Panc1 (cell line): ENCODE results near the gene NFKB1. TPM values are rescaled to one million over a fixed set of nuclear protein-coding genes. Genes with fewer than 3 reads are reported as not detected.

ENCODE experiments used
- ATAC-seq: fragments of 200-7000 bp; cut with Tn5 transposase; 2 replicates; pipeline ENCODE4 v1.9.1; 2020; ENCODE audit warnings: mild to moderate bottlenecking, moderate library complexity
- BruUV-seq: library from RNA; stranded (reverse); fragments of 400-500 nt; replicated peaks from 2 replicates; lab custom pipeline; 2021; lab: Mats Ljungman, UMichigan
- CTCF ChIA-PET: fragments of 300-600 bp; sonication (Branson Sonifier 250); formaldehyde crosslinking; loops from one replicate; lab custom pipeline; 2022; ENCODE audit warnings: antibody characterized with exemption; lab: Charles Lee
- POLR2A ChIA-PET: fragments of 300-600 bp; sonication (Branson Sonifier 250); formaldehyde crosslinking; loops from one replicate; lab custom pipeline; 2022; ENCODE audit warnings: antibody characterized with exemption; lab: Charles Lee
- DNase-seq: peaks from one replicate; pipeline ENCODE4 v3.0.0-alpha.2; 2010; ENCODE audit warnings: low read depth, low spot score
- H3K27ac ChIP-seq: 2 replicates; pipeline ENCODE4 v1.5.1; 2011; ENCODE audit warnings: mild to moderate bottlenecking, low read length, inconsistent platforms
- H3K27me3 ChIP-seq: fragments of 200-500 bp; sonication (Bioruptor generic); 2 replicates; pipeline ENCODE4 v1.6.0; 2014; ENCODE audit warnings: low read length, inconsistent platforms; ENCODE audit not compliant: control insufficient read depth, insufficient read depth
- H3K36me3 ChIP-seq: fragments of 200-500 bp; sonication (Bioruptor generic); 2 replicates; pipeline ENCODE4 v1.5.1; 2014; ENCODE audit warnings: inconsistent platforms, mild to moderate bottlenecking, low read length, moderate library complexity; ENCODE audit not compliant: control insufficient read depth, insufficient read depth
- H3K4me1 ChIP-seq: 2 replicates; pipeline ENCODE4 v1.5.1; 2011; ENCODE audit warnings: inconsistent platforms, mild to moderate bottlenecking, low read length, moderate library complexity; ENCODE audit not compliant: control insufficient read depth, insufficient read depth
- H3K4me3 ChIP-seq, 2 experiments: 2 replicates each; pipeline ENCODE4 v1.5.1; 2011 to 2012; ENCODE audit warnings: low read depth in 2 of 2, low read length in 2 of 2, mild to moderate bottlenecking in 2 of 2, inconsistent platforms in 1 of 2, moderate library complexity in 1 of 2
- H3K9me3 ChIP-seq: fragments of 200-500 bp; sonication (Bioruptor generic); 2 replicates; pipeline ENCODE4 v1.5.1; 2014; ENCODE audit warnings: low read depth, mild to moderate bottlenecking, inconsistent platforms, low read length, moderate library complexity; ENCODE audit not compliant: control insufficient read depth, insufficient read depth
- POLR2AphosphoS5 ChIP-seq: IDR thresholded peaks from 2 replicates; pipeline ENCODE4 v1.6.1; 2012; ENCODE audit warnings: mild to moderate bottlenecking, low read depth, low read length, moderate library complexity
- SIN3A ChIP-seq: IDR thresholded peaks from 2 replicates; pipeline ENCODE4 v1.6.1; 2012; ENCODE audit warnings: low read depth, mild to moderate bottlenecking, low read length, moderate library complexity, borderline replicate concordance; ENCODE audit not compliant: insufficient read depth
- TCF7L2 ChIP-seq: IDR thresholded peaks from 2 replicates; pipeline ENCODE4 v1.6.1; 2011; ENCODE audit warnings: mild to moderate bottlenecking, low read depth, low read length, inconsistent platforms
- in situ Hi-C: cut with HindIII; loops from 2 replicates; pipeline ENCODE4 v1.10.0; 2016; ENCODE audit warnings: low sequenced_read_pairs, low pct_unique_long_range_greater_than_20kb
- intact Hi-C: fragments of 100-400 bp; cut with micrococcal nuclease; formaldehyde crosslinking; loops from one replicate; pipeline ENCODE4 v1.10.0; 2022; ENCODE audit not compliant: unreplicated experiment
- total RNA-seq: library from RNA; stranded (reverse); gene quantifications from one replicate; pipeline ENCODE4 v1.2.1, GENCODE V29; 2021; ENCODE audit not compliant: unreplicated experiment
- TF ChIP-seq, protein P1 (sequence below), 2 experiments: IDR thresholded peaks; 2 replicates each; pipeline ENCODE4 v1.6.1; 2011 to 2012; ENCODE audit warnings: low read depth in 2 of 2, control low read depth in 1 of 2, low read length in 1 of 2, mild to moderate bottlenecking in 1 of 2, moderate library complexity in 1 of 2; ENCODE audit not compliant: insufficient read depth in 1 of 2
- TF ChIP-seq, protein P2 (sequence below): fragments of 450-650 bp; IDR thresholded peaks from 2 replicates; pipeline ENCODE4 v1.5.1; 2017; ENCODE audit warnings: mild to moderate bottlenecking

Gene NFKB1
- total RNA-seq, 1 experiment from 2014 or later = 29.0 TPM

DNA sequence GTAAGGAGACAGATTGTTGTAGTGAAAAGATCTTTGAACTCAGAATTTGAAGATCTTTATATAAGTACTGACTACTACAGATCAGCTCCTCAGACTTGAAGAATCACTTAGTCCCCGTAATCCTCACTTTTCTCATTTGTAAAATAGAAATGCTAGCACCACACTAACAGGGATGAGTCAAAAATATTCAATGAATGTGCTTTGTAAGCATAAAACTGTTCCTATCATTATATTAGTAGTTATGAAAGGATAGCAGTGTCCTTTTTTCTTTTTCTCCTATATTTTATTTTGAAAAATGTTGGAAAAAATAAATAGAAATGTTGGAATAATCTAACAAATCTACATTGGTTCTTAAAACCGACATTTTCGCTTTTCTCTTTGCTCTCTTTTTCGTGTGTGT, 25.4 kb downstream of the NFKB1 start:
- no peak for TF ChIP-seq POLR2AphosphoS5
- TF ChIP-seq TCF7L2 = no peak
- TF ChIP-seq SIN3A = no peak
- TF ChIP-seq, protein P1, sequence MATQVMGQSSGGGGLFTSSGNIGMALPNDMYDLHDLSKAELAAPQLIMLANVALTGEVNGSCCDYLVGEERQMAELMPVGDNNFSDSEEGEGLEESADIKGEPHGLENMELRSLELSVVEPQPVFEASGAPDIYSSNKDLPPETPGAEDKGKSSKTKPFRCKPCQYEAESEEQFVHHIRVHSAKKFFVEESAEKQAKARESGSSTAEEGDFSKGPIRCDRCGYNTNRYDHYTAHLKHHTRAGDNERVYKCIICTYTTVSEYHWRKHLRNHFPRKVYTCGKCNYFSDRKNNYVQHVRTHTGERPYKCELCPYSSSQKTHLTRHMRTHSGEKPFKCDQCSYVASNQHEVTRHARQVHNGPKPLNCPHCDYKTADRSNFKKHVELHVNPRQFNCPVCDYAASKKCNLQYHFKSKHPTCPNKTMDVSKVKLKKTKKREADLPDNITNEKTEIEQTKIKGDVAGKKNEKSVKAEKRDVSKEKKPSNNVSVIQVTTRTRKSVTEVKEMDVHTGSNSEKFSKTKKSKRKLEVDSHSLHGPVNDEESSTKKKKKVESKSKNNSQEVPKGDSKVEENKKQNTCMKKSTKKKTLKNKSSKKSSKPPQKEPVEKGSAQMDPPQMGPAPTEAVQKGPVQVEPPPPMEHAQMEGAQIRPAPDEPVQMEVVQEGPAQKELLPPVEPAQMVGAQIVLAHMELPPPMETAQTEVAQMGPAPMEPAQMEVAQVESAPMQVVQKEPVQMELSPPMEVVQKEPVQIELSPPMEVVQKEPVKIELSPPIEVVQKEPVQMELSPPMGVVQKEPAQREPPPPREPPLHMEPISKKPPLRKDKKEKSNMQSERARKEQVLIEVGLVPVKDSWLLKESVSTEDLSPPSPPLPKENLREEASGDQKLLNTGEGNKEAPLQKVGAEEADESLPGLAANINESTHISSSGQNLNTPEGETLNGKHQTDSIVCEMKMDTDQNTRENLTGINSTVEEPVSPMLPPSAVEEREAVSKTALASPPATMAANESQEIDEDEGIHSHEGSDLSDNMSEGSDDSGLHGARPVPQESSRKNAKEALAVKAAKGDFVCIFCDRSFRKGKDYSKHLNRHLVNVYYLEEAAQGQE (IDR thresholded peaks at IDR 0.05; ENCODE audit: insufficient read depth in 1 of 2, low read depth in 2 of 2, low read length in 1 of 2) = no peak
- TF ChIP-seq, protein P2, sequence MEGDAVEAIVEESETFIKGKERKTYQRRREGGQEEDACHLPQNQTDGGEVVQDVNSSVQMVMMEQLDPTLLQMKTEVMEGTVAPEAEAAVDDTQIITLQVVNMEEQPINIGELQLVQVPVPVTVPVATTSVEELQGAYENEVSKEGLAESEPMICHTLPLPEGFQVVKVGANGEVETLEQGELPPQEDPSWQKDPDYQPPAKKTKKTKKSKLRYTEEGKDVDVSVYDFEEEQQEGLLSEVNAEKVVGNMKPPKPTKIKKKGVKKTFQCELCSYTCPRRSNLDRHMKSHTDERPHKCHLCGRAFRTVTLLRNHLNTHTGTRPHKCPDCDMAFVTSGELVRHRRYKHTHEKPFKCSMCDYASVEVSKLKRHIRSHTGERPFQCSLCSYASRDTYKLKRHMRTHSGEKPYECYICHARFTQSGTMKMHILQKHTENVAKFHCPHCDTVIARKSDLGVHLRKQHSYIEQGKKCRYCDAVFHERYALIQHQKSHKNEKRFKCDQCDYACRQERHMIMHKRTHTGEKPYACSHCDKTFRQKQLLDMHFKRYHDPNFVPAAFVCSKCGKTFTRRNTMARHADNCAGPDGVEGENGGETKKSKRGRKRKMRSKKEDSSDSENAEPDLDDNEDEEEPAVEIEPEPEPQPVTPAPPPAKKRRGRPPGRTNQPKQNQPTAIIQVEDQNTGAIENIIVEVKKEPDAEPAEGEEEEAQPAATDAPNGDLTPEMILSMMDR = no peak
- no TSS peak for BruUV-seq
- Histone ChIP-seq H3K27me3 (no peaks in the 10 kb centered on the region), H3K36me3 (no peaks in the 10 kb centered on the region; the same call in 1 of the 2 replicates), H3K27ac (no peak overlapping the region), H3K9me3 (no peaks in the 10 kb centered on the region), H3K4me1 (no peaks in the 10 kb centered on the region), H3K4me3 (no peak overlapping the region)
- no peak for DNase-seq
- in situ Hi-C loops = no loop called here
- ChIA-PET CTCF (no interaction called here), POLR2A (no interaction called here)
- intact Hi-C loops = no loop called here
- ATAC-seq = no peak

DNA sequence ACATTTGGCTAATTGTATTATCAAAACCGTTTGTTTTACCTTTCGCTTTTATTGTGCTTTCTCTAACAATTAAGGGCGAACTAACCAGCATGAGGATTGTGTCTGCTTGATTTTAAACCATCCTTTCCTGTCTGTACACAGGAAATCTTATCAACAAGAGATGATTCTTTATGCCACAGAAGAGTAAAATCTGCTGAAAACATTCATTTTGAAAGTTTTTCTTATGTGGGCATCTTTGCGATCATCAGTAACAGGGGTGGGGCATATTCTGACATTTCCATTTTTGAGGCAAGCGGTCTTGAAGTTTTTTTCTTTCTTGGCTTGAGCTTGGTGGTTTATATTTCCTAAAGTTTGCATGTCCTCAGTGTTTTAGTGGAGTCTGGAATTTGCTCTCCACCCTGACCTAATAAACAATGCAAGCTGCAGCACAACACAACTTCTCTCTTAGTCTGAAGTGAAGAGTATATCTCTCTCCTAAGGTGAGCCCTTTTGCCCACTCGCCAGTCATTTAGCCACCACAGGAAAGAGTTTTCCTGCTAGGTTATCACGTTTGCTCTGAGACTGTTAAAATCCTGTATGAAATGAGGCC, 26.6 kb downstream of the NFKB1 start:
- no peak for DNase-seq
- in situ Hi-C loops (no loop called here), intact Hi-C loops (no loop called here)
- Histone ChIP-seq H3K4me1 (no peaks in the 10 kb centered on the region), H3K9me3 (no peaks in the 10 kb centered on the region), H3K27me3 (no peaks in the 10 kb centered on the region), H3K27ac (no peak overlapping the region), H3K4me3 (no peak overlapping the region), H3K36me3 (no peaks in the 10 kb centered on the region; the same call in 1 of the 2 replicates)
- BruUV-seq = no TSS peak
- no peak for ATAC-seq
- no peak for TF ChIP-seq POLR2AphosphoS5
- no peak for TF ChIP-seq SIN3A
- TF ChIP-seq, protein P2 = no peak
- TF ChIP-seq TCF7L2 = no peak
- TF ChIP-seq, protein P1 (IDR thresholded peaks at IDR 0.05; ENCODE audit: insufficient read depth in 1 of 2, low read depth in 2 of 2, low read length in 1 of 2) = no peak
- POLR2A ChIA-PET = no interaction called here
- CTCF ChIA-PET = no interaction called here
